Measurements from ENCODE around the gene NPTXR.

- no peak for TF ChIP-seq EZH2 (IDR thresholded peaks at IDR 0.05; ENCODE audit: insufficient read depth, poor library complexity, severe bottlenecking)
- TF ChIP-seq EZH2phosphoT487 (IDR thresholded peaks at IDR 0.05; ENCODE audit: insufficient read depth, low read depth): no peak
Measured at GRCh38 chr22:38830026-38830844, 13.6 kb downstream of the NPTXR start.

All from GM23248 (cell line).